Liver (tissue), 3 donors: Measurements from ENCODE around the gene FRMD5.

Source experiments
- ATF3 ChIP-seq: IDR thresholded peaks from 2 replicates; pipeline ENCODE4 v1.6.1; 2016; ENCODE audit warnings: antibody characterized with exemption
- CTCF ChIP-seq: fragments of 150-350 bp; IDR thresholded peaks from 2 replicates; pipeline ENCODE4 v1.5.1; 2017; ENCODE audit warnings: improper control_type of control experiment, low read depth, low read length; ENCODE audit not compliant: missing input control
- FOXA1 ChIP-seq: IDR thresholded peaks from 2 replicates; pipeline ENCODE4 v1.6.1; 2016; ENCODE audit warnings: antibody characterized with exemption
- GABPA ChIP-seq, 2 donors: IDR thresholded peaks in 1 of 2; conservative IDR thresholded peaks in 1 of 2; 2 replicates each; pipeline ENCODE4 v1.6.1; 2016; ENCODE audit warnings: antibody characterized with exemption in 2 of 2, mild to moderate bottlenecking in 1 of 2, moderate library complexity in 1 of 2
- HNF4G ChIP-seq: IDR thresholded peaks from 2 replicates; pipeline ENCODE4 v1.6.1; 2016; ENCODE audit warnings: antibody characterized with exemption
- JUND ChIP-seq, 2 donors: IDR thresholded peaks; 2 replicates each; pipeline ENCODE4 v1.6.1; 2016; ENCODE audit warnings: antibody characterized with exemption in 2 of 2
- NR2F2 ChIP-seq: IDR thresholded peaks from 2 replicates; pipeline ENCODE4 v1.6.1; 2016; ENCODE audit warnings: antibody characterized with exemption
- RAD21 ChIP-seq, 2 donors: IDR thresholded peaks; 2 replicates each; pipeline ENCODE4 v1.6.1; 2016; ENCODE audit warnings: antibody characterized with exemption in 2 of 2, mild to moderate bottlenecking in 2 of 2
- TAF1 ChIP-seq: conservative IDR thresholded peaks from 2 replicates; pipeline ENCODE4 v1.6.1; 2016; ENCODE audit warnings: antibody characterized with exemption, mild to moderate bottlenecking
- YY1 ChIP-seq: IDR thresholded peaks from 2 replicates; pipeline ENCODE4 v1.6.1; 2016; ENCODE audit warnings: antibody characterized with exemption, mild to moderate bottlenecking
- ZBTB33 ChIP-seq: IDR thresholded peaks from 2 replicates; pipeline ENCODE4 v1.6.1; 2016; ENCODE audit warnings: antibody characterized with exemption
- TF ChIP-seq, protein P1 (sequence below): IDR thresholded peaks from 2 replicates; pipeline ENCODE4 v1.6.1; 2016; ENCODE audit warnings: antibody characterized with exemption
- TF ChIP-seq, protein P2 (sequence below): IDR thresholded peaks from 2 replicates; pipeline ENCODE4 v1.6.1; 2016; ENCODE audit warnings: antibody characterized with exemption, mild to moderate bottlenecking
- donor health status: healthy.
- donor health status: healthy.

- TF ChIP-seq TAF1 (no peak), CTCF (no peak), GABPA (IDR thresholded peaks at IDR 0.05 in 1 of 2, conservative IDR thresholded peaks at IDR 0.05 in 1 of 2) (no peak), JUND (IDR thresholded peaks at IDR 0.05) (no peak), RAD21 (IDR thresholded peaks at IDR 0.05) (no peak), ATF3 (no peak), NR2F2 (no peak), ZBTB33 (no peak), HNF4G (no peak), YY1 (no peak), FOXA1 (no peak)
- TF ChIP-seq, protein P1, sequence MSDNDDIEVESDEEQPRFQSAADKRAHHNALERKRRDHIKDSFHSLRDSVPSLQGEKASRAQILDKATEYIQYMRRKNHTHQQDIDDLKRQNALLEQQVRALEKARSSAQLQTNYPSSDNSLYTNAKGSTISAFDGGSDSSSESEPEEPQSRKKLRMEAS: no peak
- TF ChIP-seq, protein P2, sequence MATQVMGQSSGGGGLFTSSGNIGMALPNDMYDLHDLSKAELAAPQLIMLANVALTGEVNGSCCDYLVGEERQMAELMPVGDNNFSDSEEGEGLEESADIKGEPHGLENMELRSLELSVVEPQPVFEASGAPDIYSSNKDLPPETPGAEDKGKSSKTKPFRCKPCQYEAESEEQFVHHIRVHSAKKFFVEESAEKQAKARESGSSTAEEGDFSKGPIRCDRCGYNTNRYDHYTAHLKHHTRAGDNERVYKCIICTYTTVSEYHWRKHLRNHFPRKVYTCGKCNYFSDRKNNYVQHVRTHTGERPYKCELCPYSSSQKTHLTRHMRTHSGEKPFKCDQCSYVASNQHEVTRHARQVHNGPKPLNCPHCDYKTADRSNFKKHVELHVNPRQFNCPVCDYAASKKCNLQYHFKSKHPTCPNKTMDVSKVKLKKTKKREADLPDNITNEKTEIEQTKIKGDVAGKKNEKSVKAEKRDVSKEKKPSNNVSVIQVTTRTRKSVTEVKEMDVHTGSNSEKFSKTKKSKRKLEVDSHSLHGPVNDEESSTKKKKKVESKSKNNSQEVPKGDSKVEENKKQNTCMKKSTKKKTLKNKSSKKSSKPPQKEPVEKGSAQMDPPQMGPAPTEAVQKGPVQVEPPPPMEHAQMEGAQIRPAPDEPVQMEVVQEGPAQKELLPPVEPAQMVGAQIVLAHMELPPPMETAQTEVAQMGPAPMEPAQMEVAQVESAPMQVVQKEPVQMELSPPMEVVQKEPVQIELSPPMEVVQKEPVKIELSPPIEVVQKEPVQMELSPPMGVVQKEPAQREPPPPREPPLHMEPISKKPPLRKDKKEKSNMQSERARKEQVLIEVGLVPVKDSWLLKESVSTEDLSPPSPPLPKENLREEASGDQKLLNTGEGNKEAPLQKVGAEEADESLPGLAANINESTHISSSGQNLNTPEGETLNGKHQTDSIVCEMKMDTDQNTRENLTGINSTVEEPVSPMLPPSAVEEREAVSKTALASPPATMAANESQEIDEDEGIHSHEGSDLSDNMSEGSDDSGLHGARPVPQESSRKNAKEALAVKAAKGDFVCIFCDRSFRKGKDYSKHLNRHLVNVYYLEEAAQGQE: no peak
These were observed 41.7 kb downstream of the FRMD5 start for GRCh38 chr15:44153352-44153751.
